SK-N-SH treated with all-trans-retinoic acid at 6 μM for 48 hours (cell line): ENCODE results near the gene CUEDC1.

Experiments
- ARNTL ChIP-seq: fragments of 450-650 bp; formaldehyde crosslinking; IDR thresholded peaks from 2 replicates; pipeline ENCODE4 v1.5.0; 2020; ENCODE audit warnings: low read depth, mild to moderate bottlenecking, moderate library complexity, borderline replicate concordance
- ISL1 ChIP-seq: fragments of 250-450 bp; sonication (Bioruptor Pico); IDR thresholded peaks from 2 replicates; pipeline ENCODE4 v2.1.2; 2022; ENCODE audit warnings: mild to moderate bottlenecking, moderate library complexity
- TCF4 ChIP-seq: fragments of 250-450 bp; sonication (Bioruptor Pico); IDR thresholded peaks from 2 replicates; pipeline ENCODE4 v1.8.0; 2021; ENCODE audit warnings: mild to moderate bottlenecking, moderate library complexity, borderline replicate concordance
- TF ChIP-seq, protein P1 (sequence below): fragments of 250-450 bp; sonication (Bioruptor Pico); IDR thresholded peaks from 2 replicates; pipeline ENCODE4 v1.5.0; 2020; ENCODE audit warnings: mild to moderate bottlenecking, moderate library complexity
- TF ChIP-seq, protein P2 (sequence below): fragments of 250-450 bp; sonication (Bioruptor Pico); IDR thresholded peaks from 2 replicates; pipeline ENCODE4 v1.8.0; 2020; ENCODE audit warnings: mild to moderate bottlenecking, moderate library complexity, borderline replicate concordance

DNA sequence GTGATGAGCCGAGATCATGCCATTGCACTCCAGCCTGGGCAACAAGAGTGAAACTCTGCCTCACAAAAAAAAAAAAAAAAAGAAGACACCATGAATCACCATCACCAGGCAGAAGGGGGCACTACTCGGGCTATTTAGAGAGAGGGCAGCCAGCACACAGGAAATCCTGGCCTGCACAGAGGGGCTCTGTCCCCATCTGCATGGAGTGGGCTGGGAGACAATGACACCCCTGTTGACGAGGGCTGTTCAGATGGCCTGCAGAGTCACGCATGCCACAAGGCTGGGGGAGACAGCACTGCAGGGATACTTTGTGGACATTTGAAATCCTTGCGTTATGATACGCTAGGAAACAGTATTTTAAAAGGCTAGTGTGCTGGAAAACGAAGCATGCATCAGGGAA is 48.3 kb downstream of the CUEDC1 start:
- no peak for TF ChIP-seq TCF4 (CRISPR knock-in tag)
- TF ChIP-seq, protein P1, sequence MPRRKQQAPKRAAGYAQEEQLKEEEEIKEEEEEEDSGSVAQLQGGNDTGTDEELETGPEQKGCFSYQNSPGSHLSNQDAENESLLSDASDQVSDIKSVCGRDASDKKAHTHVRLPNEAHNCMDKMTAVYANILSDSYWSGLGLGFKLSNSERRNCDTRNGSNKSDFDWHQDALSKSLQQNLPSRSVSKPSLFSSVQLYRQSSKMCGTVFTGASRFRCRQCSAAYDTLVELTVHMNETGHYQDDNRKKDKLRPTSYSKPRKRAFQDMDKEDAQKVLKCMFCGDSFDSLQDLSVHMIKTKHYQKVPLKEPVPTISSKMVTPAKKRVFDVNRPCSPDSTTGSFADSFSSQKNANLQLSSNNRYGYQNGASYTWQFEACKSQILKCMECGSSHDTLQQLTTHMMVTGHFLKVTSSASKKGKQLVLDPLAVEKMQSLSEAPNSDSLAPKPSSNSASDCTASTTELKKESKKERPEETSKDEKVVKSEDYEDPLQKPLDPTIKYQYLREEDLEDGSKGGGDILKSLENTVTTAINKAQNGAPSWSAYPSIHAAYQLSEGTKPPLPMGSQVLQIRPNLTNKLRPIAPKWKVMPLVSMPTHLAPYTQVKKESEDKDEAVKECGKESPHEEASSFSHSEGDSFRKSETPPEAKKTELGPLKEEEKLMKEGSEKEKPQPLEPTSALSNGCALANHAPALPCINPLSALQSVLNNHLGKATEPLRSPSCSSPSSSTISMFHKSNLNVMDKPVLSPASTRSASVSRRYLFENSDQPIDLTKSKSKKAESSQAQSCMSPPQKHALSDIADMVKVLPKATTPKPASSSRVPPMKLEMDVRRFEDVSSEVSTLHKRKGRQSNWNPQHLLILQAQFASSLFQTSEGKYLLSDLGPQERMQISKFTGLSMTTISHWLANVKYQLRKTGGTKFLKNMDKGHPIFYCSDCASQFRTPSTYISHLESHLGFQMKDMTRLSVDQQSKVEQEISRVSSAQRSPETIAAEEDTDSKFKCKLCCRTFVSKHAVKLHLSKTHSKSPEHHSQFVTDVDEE (CRISPR knock-in tag), result no peak
- TF ChIP-seq ARNTL (CRISPR knock-in tag), result no peak
- TF ChIP-seq, protein P2, sequence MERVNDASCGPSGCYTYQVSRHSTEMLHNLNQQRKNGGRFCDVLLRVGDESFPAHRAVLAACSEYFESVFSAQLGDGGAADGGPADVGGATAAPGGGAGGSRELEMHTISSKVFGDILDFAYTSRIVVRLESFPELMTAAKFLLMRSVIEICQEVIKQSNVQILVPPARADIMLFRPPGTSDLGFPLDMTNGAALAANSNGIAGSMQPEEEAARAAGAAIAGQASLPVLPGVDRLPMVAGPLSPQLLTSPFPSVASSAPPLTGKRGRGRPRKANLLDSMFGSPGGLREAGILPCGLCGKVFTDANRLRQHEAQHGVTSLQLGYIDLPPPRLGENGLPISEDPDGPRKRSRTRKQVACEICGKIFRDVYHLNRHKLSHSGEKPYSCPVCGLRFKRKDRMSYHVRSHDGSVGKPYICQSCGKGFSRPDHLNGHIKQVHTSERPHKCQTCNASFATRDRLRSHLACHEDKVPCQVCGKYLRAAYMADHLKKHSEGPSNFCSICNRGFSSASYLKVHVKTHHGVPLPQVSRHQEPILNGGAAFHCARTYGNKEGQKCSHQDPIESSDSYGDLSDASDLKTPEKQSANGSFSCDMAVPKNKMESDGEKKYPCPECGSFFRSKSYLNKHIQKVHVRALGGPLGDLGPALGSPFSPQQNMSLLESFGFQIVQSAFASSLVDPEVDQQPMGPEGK (CRISPR knock-in tag), result no peak
- TF ChIP-seq ISL1 (CRISPR knock-in tag), result no peak
